ENCODE measurements around the gene ABCA7. TPM values are rescaled to one million over a fixed set of nuclear protein-coding genes. Genes with fewer than 3 reads are reported as not detected.

The ABCA7 gene
- polyA plus RNA-seq, 3 donors: 6.1 to 6.6 (median 6.5) TPM

- DNase-seq (ENCODE audit: low read depth in 3 of 3, low spot score in 2 of 3): no peak
Observed at GRCh38 chr19:1102407-1103131, 62.7 kb downstream of the ABCA7 start.

- no peak for DNase-seq (ENCODE audit: low read depth in 3 of 3, low spot score in 2 of 3)
Observed at GRCh38 chr19:1103132-1103707, 63.3 kb downstream of the ABCA7 start.

- DNase-seq (ENCODE audit: low read depth in 3 of 3, low spot score in 2 of 3): peak; percentile 96 to 99 (median 96)
Observed at GRCh38 chr19:1103708-1104310, 63.9 kb downstream of the ABCA7 start, which contains the start of gene GPX4. Gene GPX4 (plus strand): TSS chr19:1103994. CDS start chr19:1104044, 50 bp downstream.

- peak in 1 of 3 donors; percentile 37 for DNase-seq (ENCODE audit: low read depth in 3 of 3, low spot score in 2 of 3)
Observed at GRCh38 chr19:1104311-1105007, 64.6 kb downstream of the ABCA7 start.

- no peak for DNase-seq (ENCODE audit: low read depth in 3 of 3, low spot score in 2 of 3)
Observed at GRCh38 chr19:1105008-1105872, 65.3 kb downstream of the ABCA7 start.

GRCh38 chr19:1105873-1106840, 66.2 kb downstream of the ABCA7 start:
- no peak for DNase-seq (ENCODE audit: low read depth in 3 of 3, low spot score in 2 of 3)

- DNase-seq (ENCODE audit: low read depth in 3 of 3, low spot score in 2 of 3): no peak
Observed at GRCh38 chr19:1106841-1107660, 67.1 kb downstream of the ABCA7 start.

GRCh38 chr19:1107661-1108261, 67.9 kb downstream of the ABCA7 start:
- DNase-seq (ENCODE audit: low read depth in 3 of 3, low spot score in 2 of 3): no peak

- DNase-seq (ENCODE audit: low read depth in 3 of 3, low spot score in 2 of 3): no peak
Observed at GRCh38 chr19:1108291-1109031, 68.6 kb downstream of the ABCA7 start.

- DNase-seq (ENCODE audit: low read depth in 3 of 3, low spot score in 2 of 3): no peak
Observed at GRCh38 chr19:1109032-1109551, 69.2 kb downstream of the ABCA7 start.

GRCh38 chr19:1109697-1110671, 70.1 kb downstream of the ABCA7 start:
- DNase-seq (ENCODE audit: low read depth in 3 of 3, low spot score in 2 of 3): no peak

- DNase-seq (ENCODE audit: low read depth in 3 of 3, low spot score in 2 of 3): no peak
Observed at GRCh38 chr19:1110809-1111640, 71.1 kb downstream of the ABCA7 start.

GRCh38 chr19:1111641-1112267, 71.8 kb downstream of the ABCA7 start:
- no peak for DNase-seq (ENCODE audit: low read depth in 3 of 3, low spot score in 2 of 3)

- DNase-seq (ENCODE audit: low read depth in 3 of 3, low spot score in 2 of 3): no peak
Observed at GRCh38 chr19:1112268-1113029, 72.5 kb downstream of the ABCA7 start.
